Prostate gland (tissue), 2 donors: ENCODE measurements around the gene KMT5B. TPM values are rescaled to one million over a fixed set of nuclear protein-coding genes. Genes with fewer than 3 reads are reported as not detected.

Experiments
- DNase-seq: peaks from one replicate; pipeline ENCODE4 v3.0.0-alpha.2; 2019; ENCODE audit warnings: low spot score
- H3K27ac ChIP-seq, 2 donors: fragments of 200-600 bp; sonication (generic); 2 replicates each; pipeline ENCODE4 v1.5.1; 2017 to 2019
- H3K27me3 ChIP-seq: fragments of 200-600 bp; sonication (generic); replicated peaks from 2 replicates; pipeline ENCODE4 v1.5.1; 2019; ENCODE audit not compliant: insufficient read depth
- H3K36me3 ChIP-seq, 2 donors: fragments of 200-600 bp; sonication (generic); 1 replicate in 1 of 2; 2 replicates in 1 of 2; pipeline versions ENCODE4 v1.5.1 to v1.8.1; 2017 to 2019
- H3K4me1 ChIP-seq: fragments of 200-600 bp; sonication (generic); replicated peaks from 2 replicates; pipeline ENCODE4 v1.5.1; 2019
- H3K4me3 ChIP-seq, 2 donors: fragments of 200-600 bp; sonication (generic); 2 replicates each; pipeline ENCODE4 v1.5.1; 2017 to 2019
- H3K9me3 ChIP-seq: fragments of 200-600 bp; sonication (generic); 2 replicates; pipeline ENCODE4 v1.5.1; 2017
- POLR2A ChIP-seq: fragments of 450-650 bp; IDR thresholded peaks from one replicate; pipeline ENCODE4 v1.6.1; 2016; ENCODE audit warnings: antibody characterized with exemption, mild to moderate bottlenecking
- POLR2AphosphoS5 ChIP-seq: sonication (generic); formaldehyde crosslinking; IDR thresholded peaks from one replicate; pipeline ENCODE4 v1.6.1; 2017; ENCODE audit warnings: antibody characterized with exemption
- WGBS: methylation state at CpG from one replicate; pipeline ENCODE4 v1.1.5; 2018; 5-methylcytosine and 5-hydroxymethylcytosine counted together
- intact Hi-C: fragments of 100-400 bp; cut with DNase I; formaldehyde crosslinking; loops from one replicate; pipeline ENCODE4 v1.14.2; 2022
- total RNA-seq, 2 donors: library from RNA; depleted of rRNA; stranded (reverse); fragments of >200 nt; gene quantifications; one replicate each; pipeline ENCODE4 v1.1.0, GENCODE V29; 2016
- TF ChIP-seq, protein P1 (sequence below), 4 experiments: fragments of 200-600 bp in 2 of 4; fragments of 450-650 bp in 2 of 4; sonication (generic) in 2 of 4; IDR thresholded peaks; 1 replicate in 3 of 4; 2 replicates in 1 of 4; pipeline ENCODE4 v1.5.1; 2016 to 2019; ENCODE audit warnings: antibody characterized with exemption in 4 of 4, mild to moderate bottlenecking in 2 of 4, moderate library complexity in 2 of 4

Gene KMT5B
- total RNA-seq, 2 donors from 2014 or later = 41.0 to 57.7 TPM

GRCh38 chr11:68137833-68138232 lies 75.3 kb downstream of the KMT5B start:
- Histone ChIP-seq H3K27me3 (no peaks in the 10 kb centered on the region), H3K9me3 (no peaks in the 10 kb centered on the region), H3K4me1 (peaks cover 33% of the 10 kb centered on the region), H3K4me3 (peak overlapping the region in 1 of 2 donors; percentile 15), H3K27ac (peak overlapping the region; percentile 73 to 89), H3K36me3 (no peaks in the 10 kb centered on the region)
- DNase-seq = no peak
- TF ChIP-seq POLR2A (no peak), POLR2AphosphoS5 (no peak)
- TF ChIP-seq, protein P1, sequence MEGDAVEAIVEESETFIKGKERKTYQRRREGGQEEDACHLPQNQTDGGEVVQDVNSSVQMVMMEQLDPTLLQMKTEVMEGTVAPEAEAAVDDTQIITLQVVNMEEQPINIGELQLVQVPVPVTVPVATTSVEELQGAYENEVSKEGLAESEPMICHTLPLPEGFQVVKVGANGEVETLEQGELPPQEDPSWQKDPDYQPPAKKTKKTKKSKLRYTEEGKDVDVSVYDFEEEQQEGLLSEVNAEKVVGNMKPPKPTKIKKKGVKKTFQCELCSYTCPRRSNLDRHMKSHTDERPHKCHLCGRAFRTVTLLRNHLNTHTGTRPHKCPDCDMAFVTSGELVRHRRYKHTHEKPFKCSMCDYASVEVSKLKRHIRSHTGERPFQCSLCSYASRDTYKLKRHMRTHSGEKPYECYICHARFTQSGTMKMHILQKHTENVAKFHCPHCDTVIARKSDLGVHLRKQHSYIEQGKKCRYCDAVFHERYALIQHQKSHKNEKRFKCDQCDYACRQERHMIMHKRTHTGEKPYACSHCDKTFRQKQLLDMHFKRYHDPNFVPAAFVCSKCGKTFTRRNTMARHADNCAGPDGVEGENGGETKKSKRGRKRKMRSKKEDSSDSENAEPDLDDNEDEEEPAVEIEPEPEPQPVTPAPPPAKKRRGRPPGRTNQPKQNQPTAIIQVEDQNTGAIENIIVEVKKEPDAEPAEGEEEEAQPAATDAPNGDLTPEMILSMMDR (IDR thresholded peaks at IDR 0.05) = no peak
- WGBS = 10% methylated on average over 5 of the region's 5 CpGs
- intact Hi-C loops = no loop called here

GRCh38 chr11:68136866-68137265 lies 76.2 kb downstream of the KMT5B start:
- Histone ChIP-seq H3K27ac (peak overlapping the region; percentile 73 to 89), H3K27me3 (no peaks in the 10 kb centered on the region), H3K36me3 (no peaks in the 10 kb centered on the region), H3K4me3 (no peak overlapping the region), H3K9me3 (no peaks in the 10 kb centered on the region), H3K4me1 (peaks cover 28% of the 10 kb centered on the region)
- TF ChIP-seq POLR2A (no peak), POLR2AphosphoS5 (no peak)
- TF ChIP-seq, protein P1 (IDR thresholded peaks at IDR 0.05) = no peak
- intact Hi-C loops = no loop called here
- 81% methylated on average over 8 of the region's 8 CpGs for WGBS
- no peak for DNase-seq

DNA sequence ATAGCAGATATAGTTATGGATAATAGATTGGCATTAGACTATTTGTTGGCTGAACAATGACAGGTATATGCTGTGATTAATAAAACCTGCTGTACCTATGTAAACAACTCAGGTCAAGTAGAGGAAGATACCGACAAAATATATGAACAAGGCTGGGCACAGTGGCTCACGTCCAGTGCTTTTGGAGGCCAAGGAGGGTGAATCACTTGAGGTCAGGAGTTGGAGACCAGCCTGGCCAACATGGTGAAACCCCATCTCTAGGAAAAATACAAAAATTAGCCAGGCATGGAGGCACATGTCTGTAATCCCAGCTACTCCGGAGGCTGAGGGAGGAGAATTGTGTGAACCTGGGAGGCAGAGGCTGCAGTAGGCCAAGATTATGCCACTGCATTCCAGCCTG lies 77.9 kb downstream of the KMT5B start:
- no peak for DNase-seq

GRCh38 chr11:68133761-68134160 lies 79.3 kb downstream of the KMT5B start:
- TF ChIP-seq POLR2AphosphoS5 (no peak), POLR2A (no peak)
- TF ChIP-seq, protein P1 (IDR thresholded peaks at IDR 0.05) = no peak
- no peak overlapping the region for H3K27ac ChIP-seq
- WGBS = 92% methylated on average over 2 of the region's 2 CpGs
- DNase-seq = no peak
- no peaks in the 10 kb centered on the region for H3K9me3 ChIP-seq
- no peaks in the 10 kb centered on the region for H3K27me3 ChIP-seq
- H3K4me1 ChIP-seq = peaks cover 9% of the 10 kb centered on the region
- no peaks in the 10 kb centered on the region for H3K36me3 ChIP-seq
- no peak overlapping the region for H3K4me3 ChIP-seq
- intact Hi-C loops = no loop called here

More for the DNA sequence above, 77.9 kb downstream of the KMT5B start:
- no peak for TF ChIP-seq POLR2A
- TF ChIP-seq, protein P1 (IDR thresholded peaks at IDR 0.05) = no peak
- intact Hi-C loops = no loop called here
- Histone ChIP-seq H3K27ac (no peak overlapping the region), H3K27me3 (no peaks in the 10 kb centered on the region), H3K36me3 (no peaks in the 10 kb centered on the region), H3K4me1 (peaks cover 12% of the 10 kb centered on the region), H3K4me3 (no peak overlapping the region), H3K9me3 (no peaks in the 10 kb centered on the region)
- 63% methylated on average over 3 of the region's 3 CpGs for WGBS

- intact Hi-C loops = no loop called here
- 92% methylated on average over 1 of the region's 1 CpG for WGBS
- no peak for TF ChIP-seq POLR2AphosphoS5
- TF ChIP-seq POLR2A = no peak
- TF ChIP-seq, protein P1 (IDR thresholded peaks at IDR 0.05) = no peak
These were observed 83.0 kb downstream of the KMT5B start for GRCh38 chr11:68130121-68130520.

More at GRCh38 chr11:68130121-68130520, 83.0 kb downstream of the KMT5B start:
- Histone ChIP-seq H3K27me3 (no peaks in the 10 kb centered on the region), H3K9me3 (no peaks in the 10 kb centered on the region), H3K4me3 (no peak overlapping the region), H3K4me1 (peaks cover 7% of the 10 kb centered on the region), H3K36me3 (no peaks in the 10 kb centered on the region), H3K27ac (no peak overlapping the region)
- DNase-seq = no peak
